SK-N-SH (cell line): Measurements from ENCODE around the gene IDUA. TPM values are rescaled to one million over a fixed set of nuclear protein-coding genes. Genes with fewer than 3 reads are reported as not detected.

Experiments
- CTCF ChIA-PET: fragments of 300-600, 350-600 bp; formaldehyde crosslinking; extraction: SDS; loops from one replicate; lab custom pipeline; 2021; lab: Yijun Ruan, JAX
- POLR2A ChIA-PET: fragments of 350-600 bp; sonication (Branson Sonifier 250); formaldehyde crosslinking; extraction: SDS; loops from one replicate; lab custom pipeline; 2020; ENCODE audit warnings: antibody characterized with exemption, inconsistent platforms; lab: Yijun Ruan, JAX
- DNase-seq: peaks from one replicate; pipeline ENCODE4 v3.0.0; 2012
- H2AFZ ChIP-seq: fragments of 200-600 bp; sonication (generic); 2 replicates; pipeline ENCODE4 v1.8.1; 2016; ENCODE audit warnings: antibody characterized with exemption, mild to moderate bottlenecking, low read depth
- H3F3A ChIP-seq: fragments of 200-600 bp; sonication (generic); replicated peaks from 2 replicates; pipeline ENCODE3; 2016; ENCODE audit warnings: antibody characterized with exemption, mild to moderate bottlenecking; ENCODE audit not compliant: insufficient read depth
- H3K27ac ChIP-seq, 2 experiments: fragments of 200-500 bp in 1 of 2; fragments of 200-600 bp in 1 of 2; sonication (Bioruptor generic) in 1 of 2; sonication (generic), shearing (Covaris generic) in 1 of 2; 2 replicates each; pipeline versions ENCODE4 v1.5.1 to v1.6.1; 2014 to 2016; ENCODE audit warnings: low read depth in 2 of 2, inconsistent platforms in 1 of 2, low read length in 1 of 2, mild to moderate bottlenecking in 1 of 2, mixed read lengths in 1 of 2
- H3K27me3 ChIP-seq: fragments of 200-600 bp; sonication (generic), shearing (Covaris generic); 2 replicates; pipeline ENCODE4 v1.6.1; 2016; ENCODE audit warnings: mixed run types; ENCODE audit not compliant: insufficient read depth
- H3K36me3 ChIP-seq, 2 experiments: fragments of 200-500 bp in 1 of 2; fragments of 200-600 bp in 1 of 2; sonication (Bioruptor generic) in 1 of 2; sonication (generic) in 1 of 2; replicated peaks in 1 of 2; 2 replicates each; pipeline versions ENCODE3 to v1.5.1; 2014 to 2016; ENCODE audit warnings: low read length in 1 of 2, mild to moderate bottlenecking in 1 of 2; ENCODE audit not compliant: insufficient read depth in 2 of 2, control insufficient read depth in 1 of 2
- H3K4me1 ChIP-seq, 2 experiments: fragments of 200-500 bp in 1 of 2; fragments of 200-600 bp in 1 of 2; sonication (Bioruptor generic) in 1 of 2; sonication (generic), shearing (Covaris generic) in 1 of 2; 2 replicates each; pipeline versions ENCODE4 v1.5.1 to v1.6.1; 2014 to 2016; ENCODE audit warnings: low read depth in 1 of 2, low read length in 1 of 2, mixed run types in 1 of 2; ENCODE audit not compliant: insufficient read depth in 2 of 2, control insufficient read depth in 1 of 2
- H3K4me2 ChIP-seq: fragments of 200-600 bp; sonication (generic), shearing (Covaris generic); 2 replicates; pipeline ENCODE4 v1.6.1; 2017; ENCODE audit warnings: mixed run types
- H3K4me3 ChIP-seq, 2 experiments: fragments of 200-500 bp in 1 of 2; fragments of 200-600 bp in 1 of 2; sonication (Bioruptor generic) in 1 of 2; sonication (generic), shearing (Covaris generic) in 1 of 2; 2 replicates each; pipeline versions ENCODE4 v1.5.1 to v1.8.1; 2014 to 2016; ENCODE audit warnings: low read depth in 2 of 2, inconsistent platforms in 1 of 2, low read length in 1 of 2, mild to moderate bottlenecking in 1 of 2, mixed read lengths in 1 of 2, moderate library complexity in 1 of 2
- H3K79me2 ChIP-seq: fragments of 200-600 bp; sonication (generic); 2 replicates; pipeline ENCODE4 v1.8.1; 2017; ENCODE audit warnings: mild to moderate bottlenecking; ENCODE audit not compliant: insufficient read depth
- H3K9ac ChIP-seq: fragments of 200-600 bp; sonication (generic); 2 replicates; pipeline ENCODE4 v1.6.1; 2017; ENCODE audit warnings: mixed run types
- H3K9me2 ChIP-seq: fragments of 200-600 bp; sonication (generic); 2 replicates; pipeline ENCODE4 v1.6.1; 2017; ENCODE audit warnings: mixed run types
- H3K9me3 ChIP-seq: fragments of 200-600 bp; sonication (generic); 2 replicates; pipeline ENCODE4 v1.6.1; 2017; ENCODE audit warnings: mixed run types, mild to moderate bottlenecking, moderate library complexity
- H4K20me1 ChIP-seq: fragments of 200-600 bp; sonication (generic); 2 replicates; pipeline ENCODE4 v1.6.1; 2017; ENCODE audit warnings: mild to moderate bottlenecking, mixed run types; ENCODE audit not compliant: insufficient read depth
- CHD2 ChIP-seq: fragments of 150-350 bp; IDR thresholded peaks from 2 replicates; pipeline ENCODE4 v1.6.1; 2018; ENCODE audit warnings: low read length; ENCODE audit not compliant: partially characterized antibody
- EP300 ChIP-seq, 2 experiments: IDR thresholded peaks; 2 replicates each; pipeline versions ENCODE4 v1.4.0 to v1.6.1; 2012; ENCODE audit warnings: borderline replicate concordance in 1 of 2, low read depth in 1 of 2, low read length in 1 of 2
- EZH2phosphoT487 ChIP-seq: fragments of 200-600 bp; sonication (generic); IDR thresholded peaks from 2 replicates; pipeline ENCODE4 v1.6.1; 2017; ENCODE audit warnings: low read depth, mixed run types, mild to moderate bottlenecking, antibody characterized with exemption, moderate library complexity, borderline replicate concordance
- FOSL2 ChIP-seq: IDR thresholded peaks from 2 replicates; pipeline ENCODE4 v1.4.0; 2012; ENCODE audit warnings: low read depth, mild to moderate bottlenecking, moderate library complexity, borderline replicate concordance
- FOXM1 ChIP-seq: IDR thresholded peaks from 2 replicates; pipeline ENCODE4 v1.4.0; 2012; ENCODE audit warnings: low read depth, mild to moderate bottlenecking
- GATA2 ChIP-seq: sonication (generic); formaldehyde crosslinking; IDR thresholded peaks from 2 replicates; pipeline ENCODE4 v1.5.0; 2020; ENCODE audit warnings: mild to moderate bottlenecking, missing genetic modification reagents
- JUND ChIP-seq: IDR thresholded peaks from 2 replicates; pipeline ENCODE4 v1.4.0; 2012
- MXI1 ChIP-seq: IDR thresholded peaks from 2 replicates; pipeline ENCODE4 v1.6.1; 2012; ENCODE audit warnings: mild to moderate bottlenecking, low read depth, low read length, improper control_type of control experiment
- NFIC ChIP-seq: IDR thresholded peaks from 2 replicates; pipeline ENCODE4 v1.4.0; 2012; ENCODE audit warnings: borderline replicate concordance
- NRF1 ChIP-seq: IDR thresholded peaks from 2 replicates; pipeline ENCODE4 v1.6.1; 2012; ENCODE audit warnings: low read depth, mild to moderate bottlenecking, low read length
- PBX3 ChIP-seq: IDR thresholded peaks from 2 replicates; pipeline ENCODE4; 2012
- POLR2AphosphoS5 ChIP-seq: IDR thresholded peaks from 2 replicates; pipeline ENCODE4 v1.6.1; 2012; ENCODE audit warnings: low read depth, low read length
- RAD21 ChIP-seq: IDR thresholded peaks from 2 replicates; pipeline ENCODE4 v1.6.1; 2012; ENCODE audit warnings: mild to moderate bottlenecking, low read length
- RCOR1 ChIP-seq: fragments of 150-350 bp; IDR thresholded peaks from 2 replicates; pipeline ENCODE4 v1.6.1; 2017; ENCODE audit warnings: antibody characterized with exemption, low read length
- REST ChIP-seq: IDR thresholded peaks from 2 replicates; pipeline ENCODE4 v1.6.1; 2012; ENCODE audit warnings: mild to moderate bottlenecking, low read depth, low read length, moderate library complexity
- RFX5 ChIP-seq: IDR thresholded peaks from 2 replicates; pipeline ENCODE4 v1.6.1; 2012; ENCODE audit warnings: mild to moderate bottlenecking, improper control_type of control experiment, low read length
- RXRA ChIP-seq: IDR thresholded peaks from 2 replicates; pipeline ENCODE4 v1.4.0; 2012; ENCODE audit warnings: low read depth, mild to moderate bottlenecking, borderline replicate concordance
- SMC3 ChIP-seq: IDR thresholded peaks from 2 replicates; pipeline ENCODE4 v1.6.1; 2012; ENCODE audit warnings: low read depth, low read length, improper control_type of control experiment
- TAF1 ChIP-seq: IDR thresholded peaks from 2 replicates; pipeline ENCODE4 v1.6.1; 2012; ENCODE audit warnings: low read depth, mild to moderate bottlenecking, low read length, moderate library complexity, borderline replicate concordance
- USF1 ChIP-seq: IDR thresholded peaks from 2 replicates; pipeline ENCODE4 v1.4.0; 2012; ENCODE audit warnings: low read depth, borderline replicate concordance
- USF2 ChIP-seq: fragments of 150-350 bp; IDR thresholded peaks from 2 replicates; pipeline ENCODE4 v1.6.1; 2017; ENCODE audit warnings: antibody characterized with exemption, low read length, low read depth, borderline replicate concordance
- WGBS: methylation state at CpG from one replicate; pipeline ENCODE4 v1.1.6; 2017; ENCODE audit warnings: low lambda C conversion rate; 5-methylcytosine and 5-hydroxymethylcytosine counted together
- polyA plus RNA-seq, 3 experiments: library from polyadenylated mRNA; depleted of rRNA; stranded (reverse); fragments of >200 nt; gene quantifications; 2 replicates each; pipeline ENCODE4 v1.2.3, GENCODE V29; 2012

Gene IDUA
- polyA plus RNA-seq, 1 of the 3 experiments (the other 2 are of a cell fraction): 24.4 TPM

GRCh38 chr4:1030559-1030958 lies 43.7 kb downstream of the IDUA start:
- POLR2A ChIA-PET: no interaction called here
- Histone ChIP-seq H3F3A (peaks cover 8% of the 10 kb centered on the region), H3K27ac (no peak overlapping the region), H2AFZ (no peak overlapping the region), H4K20me1 (no peaks in the 10 kb centered on the region)
- DNase-seq: no peak
- CTCF ChIA-PET: no interaction called here
- TF ChIP-seq EZH2phosphoT487 (no peak), RFX5 (no peak), FOXM1 (no peak), RCOR1 (no peak), JUND (no peak), REST (no peak), CHD2 (no peak), RXRA (no peak), EP300 (IDR thresholded peaks at IDR 0.05; ENCODE audit: borderline replicate concordance in 1 of 2, low read depth in 1 of 2, low read length in 1 of 2) (no peak), NRF1 (no peak), SMC3 (no peak), MXI1 (no peak), RAD21 (no peak), GATA2 (CRISPR knock-in tag) (no peak), NFIC (no peak)
- TF ChIP-seq, all 33 proteins: peak for 0
- no peaks in the 10 kb centered on the region; a peak in 1 of 4 replicates for H3K4me1 ChIP-seq
- H3K27me3 ChIP-seq: peaks cover 8% of the 10 kb centered on the region; the same call in 1 of the 2 replicates
- H3K4me3 ChIP-seq: no peak overlapping the region
- peaks cover 0 to 2% of the 10 kb centered on the region in 2 experiments for H3K36me3 ChIP-seq
- H3K9ac ChIP-seq: no peak overlapping the region
- H3K79me2 ChIP-seq: no peaks in the 10 kb centered on the region
- WGBS: 58% methylated on average over 12 of the region's 16 CpGs
- no peak overlapping the region for H3K4me2 ChIP-seq
- H3K9me2 ChIP-seq: no peaks in the 10 kb centered on the region
- no peaks in the 10 kb centered on the region for H3K9me3 ChIP-seq

- Histone ChIP-seq H3K4me3 (no peak overlapping the region), H3K4me1 (no peaks in the 10 kb centered on the region), H3K27ac (no peak overlapping the region), H3K4me2 (no peak overlapping the region), H3K79me2 (no peaks in the 10 kb centered on the region), H3K9ac (no peak overlapping the region), H3K9me2 (no peaks in the 10 kb centered on the region), H3K36me3 (no peaks in the 10 kb centered on the region), H3K9me3 (no peaks in the 10 kb centered on the region), H4K20me1 (no peaks in the 10 kb centered on the region), H3K27me3 (peaks cover 8% of the 10 kb centered on the region; the same call in 1 of the 2 replicates), H2AFZ (no peak overlapping the region), H3F3A (peaks cover 4% of the 10 kb centered on the region)
- DNase-seq: no peak
- CTCF ChIA-PET: no interaction called here
- POLR2A ChIA-PET: no interaction called here
- 86% methylated on average over 1 of the region's 8 CpGs for WGBS
- no peak for TF ChIP-seq PBX3
- no peak for TF ChIP-seq USF1
- no peak for TF ChIP-seq EP300 (IDR thresholded peaks at IDR 0.05; ENCODE audit: borderline replicate concordance in 1 of 2, low read depth in 1 of 2, low read length in 1 of 2)
- no peak for TF ChIP-seq TAF1
- TF ChIP-seq USF2: no peak
- TF ChIP-seq FOSL2: no peak
- no peak for TF ChIP-seq FOXM1
- TF ChIP-seq POLR2AphosphoS5: no peak
- no peak for TF ChIP-seq RXRA
These were observed 44.5 kb downstream of the IDUA start for GRCh38 chr4:1031346-1031745.
